Keratinocyte (primary cell): ENCODE data around the gene PRR29.

Experiments used
- EZH2 ChIP-seq: IDR thresholded peaks from one replicate; pipeline ENCODE4 v1.6.1; 2012; ENCODE audit warnings: inconsistent platforms, mild to moderate bottlenecking, low read length, moderate library complexity
- TF ChIP-seq, protein P1 (sequence below), 3 experiments: IDR thresholded peaks in 1 of 3; conservative IDR thresholded peaks in 1 of 3; optimal IDR thresholded peaks in 1 of 3; 2 replicates in 2 of 3; 3 replicates in 1 of 3; pipeline versions ENCODE3 to v1.5.1; 2011; ENCODE audit warnings: low read length in 3 of 3, mild to moderate bottlenecking in 3 of 3, moderate library complexity in 2 of 3, control low read depth in 1 of 3, inconsistent platforms in 1 of 3; ENCODE audit not compliant: insufficient read depth in 2 of 3; ENCODE audit errors: extremely low read depth in 1 of 3

DNA sequence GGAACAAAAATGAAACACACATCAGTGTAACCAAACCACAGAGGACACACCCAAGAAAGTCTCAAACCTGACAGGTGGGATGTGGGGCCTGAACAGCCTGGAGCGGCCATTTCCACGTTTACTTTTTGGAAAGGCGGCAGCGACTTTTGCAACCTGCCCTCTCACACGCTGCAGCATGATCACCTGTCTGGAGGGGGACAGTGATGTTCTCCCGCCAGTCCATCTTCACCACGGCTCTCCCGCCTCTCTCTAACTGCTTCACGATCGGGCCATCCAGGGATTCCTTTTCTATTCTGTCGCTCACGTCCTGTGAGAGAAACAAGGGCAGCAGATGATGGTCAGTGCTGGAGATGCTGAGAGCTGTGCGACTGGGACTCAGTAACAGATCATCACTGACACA is 47.0 kb downstream of the PRR29 start:
- TF ChIP-seq, protein P1, sequence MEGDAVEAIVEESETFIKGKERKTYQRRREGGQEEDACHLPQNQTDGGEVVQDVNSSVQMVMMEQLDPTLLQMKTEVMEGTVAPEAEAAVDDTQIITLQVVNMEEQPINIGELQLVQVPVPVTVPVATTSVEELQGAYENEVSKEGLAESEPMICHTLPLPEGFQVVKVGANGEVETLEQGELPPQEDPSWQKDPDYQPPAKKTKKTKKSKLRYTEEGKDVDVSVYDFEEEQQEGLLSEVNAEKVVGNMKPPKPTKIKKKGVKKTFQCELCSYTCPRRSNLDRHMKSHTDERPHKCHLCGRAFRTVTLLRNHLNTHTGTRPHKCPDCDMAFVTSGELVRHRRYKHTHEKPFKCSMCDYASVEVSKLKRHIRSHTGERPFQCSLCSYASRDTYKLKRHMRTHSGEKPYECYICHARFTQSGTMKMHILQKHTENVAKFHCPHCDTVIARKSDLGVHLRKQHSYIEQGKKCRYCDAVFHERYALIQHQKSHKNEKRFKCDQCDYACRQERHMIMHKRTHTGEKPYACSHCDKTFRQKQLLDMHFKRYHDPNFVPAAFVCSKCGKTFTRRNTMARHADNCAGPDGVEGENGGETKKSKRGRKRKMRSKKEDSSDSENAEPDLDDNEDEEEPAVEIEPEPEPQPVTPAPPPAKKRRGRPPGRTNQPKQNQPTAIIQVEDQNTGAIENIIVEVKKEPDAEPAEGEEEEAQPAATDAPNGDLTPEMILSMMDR (optimal IDR thresholded peaks at IDR 0.05 in 1 of 3, IDR thresholded peaks at IDR 0.05 in 1 of 3, conservative IDR thresholded peaks at IDR 0.05 in 1 of 3; ENCODE audit: extremely low read depth in 1 of 3, insufficient read depth in 2 of 3, low read length in 3 of 3): no peak
- no peak for TF ChIP-seq EZH2
